ENCODE data around the gene FDXACB1. TPM values are rescaled to one million over a fixed set of nuclear protein-coding genes. Genes with fewer than 3 reads are reported as not detected.

Gene FDXACB1
- total RNA-seq, 2 donors from 2014 or later, result 6.2 to 7.9 TPM

GRCh38 chr11:111845276-111846028, 33.5 kb downstream of the FDXACB1 start:
- DNase-seq (ENCODE audit: low spot score), result no peak
- no peak overlapping the region for H3K4me3 Mint-ChIP-seq
- no peak overlapping the region for H3K27ac Mint-ChIP-seq
- peak in 1 of 2 donors; percentile 52 for ATAC-seq
- no peaks in the 10 kb centered on the region for H3K9me3 Mint-ChIP-seq
- peaks cover 0 to 4% of the 10 kb centered on the region in 2 donors for H3K4me1 Mint-ChIP-seq (ENCODE audit: low read depth in 2 of 2)
- H3K27me3 Mint-ChIP-seq, result no peaks in the 10 kb centered on the region
- peaks cover 16% of the 10 kb centered on the region for H3K36me3 Mint-ChIP-seq

GRCh38 chr11:111843661-111844060, 35.3 kb downstream of the FDXACB1 start:
- H3K4me3 Mint-ChIP-seq, result no peak overlapping the region
- H3K9me3 Mint-ChIP-seq, result no peaks in the 10 kb centered on the region
- ATAC-seq (no peak), DNase-seq (ENCODE audit: low spot score) (no peak)
- peaks cover 16% of the 10 kb centered on the region for H3K36me3 Mint-ChIP-seq
- H3K4me1 Mint-ChIP-seq (ENCODE audit: low read depth in 2 of 2), result peaks cover 0 to 4% of the 10 kb centered on the region in 2 donors
- H3K27me3 Mint-ChIP-seq, result no peaks in the 10 kb centered on the region
- no peak overlapping the region for H3K27ac Mint-ChIP-seq

GRCh38 chr11:111841370-111842053, 37.5 kb downstream of the FDXACB1 start:
- H3K27ac Mint-ChIP-seq, result no peak overlapping the region
- H3K9me3 Mint-ChIP-seq, result no peaks in the 10 kb centered on the region
- H3K4me1 Mint-ChIP-seq (ENCODE audit: low read depth in 2 of 2), result peaks cover 4 to 7% of the 10 kb centered on the region in 2 donors
- DNase-seq (ENCODE audit: low spot score), result peak; percentile 86
- no peaks in the 10 kb centered on the region for H3K27me3 Mint-ChIP-seq
- ATAC-seq, result peak; percentile 78 to 80
- H3K4me3 Mint-ChIP-seq, result no peak overlapping the region
- H3K36me3 Mint-ChIP-seq, result peaks cover 22% of the 10 kb centered on the region

GRCh38 chr11:111840143-111840542, 38.8 kb downstream of the FDXACB1 start:
- Mint-ChIP-seq H3K27me3 (no peaks in the 10 kb centered on the region), H3K4me3 (no peak overlapping the region), H3K9me3 (no peaks in the 10 kb centered on the region), H3K27ac (no peak overlapping the region), H3K36me3 (peaks cover 30% of the 10 kb centered on the region), H3K4me1 (ENCODE audit: low read depth in 2 of 2) (peaks cover 4 to 7% of the 10 kb centered on the region in 2 donors)
- DNase-seq (ENCODE audit: low spot score) (no peak), ATAC-seq (no peak)

GRCh38 chr11:111838054-111838453, 40.9 kb downstream of the FDXACB1 start:
- H3K27ac Mint-ChIP-seq, result no peak overlapping the region
- ATAC-seq, result no peak
- no peak for DNase-seq (ENCODE audit: low spot score)
- H3K27me3 Mint-ChIP-seq, result no peaks in the 10 kb centered on the region
- H3K4me1 Mint-ChIP-seq (ENCODE audit: low read depth in 2 of 2), result peaks cover 4 to 7% of the 10 kb centered on the region in 2 donors
- H3K36me3 Mint-ChIP-seq, result peaks cover 30% of the 10 kb centered on the region
- no peaks in the 10 kb centered on the region for H3K9me3 Mint-ChIP-seq
- no peak overlapping the region for H3K4me3 Mint-ChIP-seq

GRCh38 chr11:111837366-111837891, 41.5 kb downstream of the FDXACB1 start:
- peaks cover 4 to 7% of the 10 kb centered on the region in 2 donors for H3K4me1 Mint-ChIP-seq (ENCODE audit: low read depth in 2 of 2)
- peaks cover 30% of the 10 kb centered on the region for H3K36me3 Mint-ChIP-seq
- ATAC-seq (no peak), DNase-seq (ENCODE audit: low spot score) (no peak)
- no peaks in the 10 kb centered on the region for H3K27me3 Mint-ChIP-seq
- no peak overlapping the region for H3K4me3 Mint-ChIP-seq
- H3K27ac Mint-ChIP-seq, result no peak overlapping the region
- H3K9me3 Mint-ChIP-seq, result no peaks in the 10 kb centered on the region

GRCh38 chr11:111836721-111837120, 42.2 kb downstream of the FDXACB1 start:
- Mint-ChIP-seq H3K36me3 (peaks cover 30% of the 10 kb centered on the region), H3K9me3 (no peaks in the 10 kb centered on the region), H3K4me1 (ENCODE audit: low read depth in 2 of 2) (peaks cover 4 to 7% of the 10 kb centered on the region in 2 donors), H3K27ac (no peak overlapping the region), H3K4me3 (no peak overlapping the region), H3K27me3 (no peaks in the 10 kb centered on the region)
- DNase-seq (ENCODE audit: low spot score) (no peak), ATAC-seq (peak; percentile 36 to 46)

- no peak overlapping the region for H3K27ac Mint-ChIP-seq
- H3K36me3 Mint-ChIP-seq, result peaks cover 30% of the 10 kb centered on the region
- DNase-seq (ENCODE audit: low spot score), result no peak
These were observed 42.8 kb downstream of the FDXACB1 start for GRCh38 chr11:111836162-111836561.

GRCh38 chr11:111835665-111836064, 43.3 kb downstream of the FDXACB1 start:
- DNase-seq (ENCODE audit: low spot score) (no peak), ATAC-seq (no peak)
- H3K4me1 Mint-ChIP-seq (ENCODE audit: low read depth in 2 of 2), result peaks cover 0 to 7% of the 10 kb centered on the region in 2 donors
- H3K27me3 Mint-ChIP-seq, result no peaks in the 10 kb centered on the region
- peaks cover 31% of the 10 kb centered on the region for H3K36me3 Mint-ChIP-seq
- no peaks in the 10 kb centered on the region for H3K9me3 Mint-ChIP-seq
- H3K27ac Mint-ChIP-seq, result no peak overlapping the region
- H3K4me3 Mint-ChIP-seq, result no peak overlapping the region

More at GRCh38 chr11:111836162-111836561, 42.8 kb downstream of the FDXACB1 start:
- H3K27me3 Mint-ChIP-seq, result no peaks in the 10 kb centered on the region
- peaks cover 1 to 7% of the 10 kb centered on the region in 2 donors for H3K4me1 Mint-ChIP-seq (ENCODE audit: low read depth in 2 of 2)
- H3K4me3 Mint-ChIP-seq, result no peak overlapping the region
- no peak for ATAC-seq
- no peaks in the 10 kb centered on the region for H3K9me3 Mint-ChIP-seq

GRCh38 chr11:111834432-111835163, 44.4 kb downstream of the FDXACB1 start:
- Mint-ChIP-seq H3K4me1 (ENCODE audit: low read depth in 2 of 2) (peaks cover 0 to 7% of the 10 kb centered on the region in 2 donors), H3K4me3 (no peak overlapping the region), H3K27ac (no peak overlapping the region), H3K27me3 (no peaks in the 10 kb centered on the region), H3K9me3 (no peaks in the 10 kb centered on the region), H3K36me3 (peaks cover 35% of the 10 kb centered on the region)
- DNase-seq (ENCODE audit: low spot score) (no peak), ATAC-seq (no peak)

GRCh38 chr11:111833524-111833923, 45.4 kb downstream of the FDXACB1 start:
- Mint-ChIP-seq H3K9me3 (no peaks in the 10 kb centered on the region), H3K27me3 (no peaks in the 10 kb centered on the region), H3K27ac (no peak overlapping the region), H3K4me1 (ENCODE audit: low read depth in 2 of 2) (peaks cover 2 to 15% of the 10 kb centered on the region in 2 donors), H3K36me3 (peaks cover 39% of the 10 kb centered on the region), H3K4me3 (no peak overlapping the region)
- DNase-seq (ENCODE audit: low spot score) (no peak), ATAC-seq (no peak)

GRCh38 chr11:111829185-111829968, 49.6 kb downstream of the FDXACB1 start:
- Mint-ChIP-seq H3K4me3 (no peak overlapping the region), H3K27me3 (no peaks in the 10 kb centered on the region), H3K36me3 (peaks cover 16% of the 10 kb centered on the region)

More at GRCh38 chr11:111829185-111829968, 49.6 kb downstream of the FDXACB1 start:
- H3K27ac Mint-ChIP-seq, result peak overlapping the region in 1 of 2 donors; percentile 43
- no peak for ATAC-seq
- no peak for DNase-seq (ENCODE audit: low spot score)
- H3K4me1 Mint-ChIP-seq (ENCODE audit: low read depth in 2 of 2), result peaks cover 2 to 7% of the 10 kb centered on the region in 2 donors
- no peaks in the 10 kb centered on the region for H3K9me3 Mint-ChIP-seq

Data from natural killer cell treated with Interleukin-12 subunit alpha and Interleukin-12 subunit beta and Interleukin-15 and Interleukin-18, amount 100 ng/mL, for 72 hours (primary cell).